Measurements from ENCODE around the gene RCL1.

Gene RCL1

GRCh38 chr9:4814913-4815312 is 22.2 kb downstream of the RCL1 start:
- DNase-seq, result no peak

GRCh38 chr9:4815381-4815956 is 22.7 kb downstream of the RCL1 start:
- no peak for DNase-seq

GRCh38 chr9:4820168-4820567 is 27.4 kb downstream of the RCL1 start:
- no peak for DNase-seq

- no peak for DNase-seq
Observed at GRCh38 chr9:4821133-4821532, 28.4 kb downstream of the RCL1 start.

GRCh38 chr9:4822057-4822456 is 29.3 kb downstream of the RCL1 start:
- no peak for DNase-seq

GRCh38 chr9:4826417-4827166 is 33.8 kb downstream of the RCL1 start:
- no peak for DNase-seq

GRCh38 chr9:4827224-4827623 is 34.5 kb downstream of the RCL1 start:
- no peak for DNase-seq

- DNase-seq, result peak; percentile 44
Observed at GRCh38 chr9:4828761-4829160, 36.0 kb downstream of the RCL1 start.

- DNase-seq, result peak; percentile 38
Observed at GRCh38 chr9:4829969-4830368, 37.2 kb downstream of the RCL1 start.

- DNase-seq, result no peak
Observed at GRCh38 chr9:4830699-4831098, 38.0 kb downstream of the RCL1 start.

- DNase-seq, result no peak
Observed at GRCh38 chr9:4831119-4831518, 38.4 kb downstream of the RCL1 start.

GRCh38 chr9:4831944-4832343 is 39.2 kb downstream of the RCL1 start:
- DNase-seq, result no peak

- DNase-seq, result peak; percentile 95
Observed at GRCh38 chr9:4832786-4833579, 40.2 kb downstream of the RCL1 start.

- DNase-seq, result peak; percentile 45
Observed at GRCh38 chr9:4833781-4834560, 41.2 kb downstream of the RCL1 start.

GRCh38 chr9:4836676-4837075 is 43.9 kb downstream of the RCL1 start:
- no peak for DNase-seq

GRCh38 chr9:4837261-4838188 is 44.8 kb downstream of the RCL1 start:
- peak; percentile 95 for DNase-seq

GRCh38 chr9:4838189-4838546 is 45.4 kb downstream of the RCL1 start:
- DNase-seq, result no peak

GRCh38 chr9:4839470-4839912 is 46.7 kb downstream of the RCL1 start:
- no peak for DNase-seq

- no peak for DNase-seq
Observed at GRCh38 chr9:4840018-4840417, 47.3 kb downstream of the RCL1 start.

- DNase-seq, result no peak
Observed at GRCh38 chr9:4842213-4842612, 49.5 kb downstream of the RCL1 start.

- DNase-seq, result no peak
Observed at GRCh38 chr9:4842734-4843133, 50.0 kb downstream of the RCL1 start.

Data from fibroblast of skin of right quadriceps (primary cell).